GM06990 (cell line): ENCODE results near the gene NAALADL2.

ENCODE experiments used
- DNase-seq: peaks from one replicate; pipeline ENCODE4 v3.0.0-alpha.2; 2011; ENCODE audit not compliant: insufficient read length; ENCODE audit errors: extremely low read depth
- H3K27me3 ChIP-seq: replicated peaks from 2 replicates; pipeline ENCODE4 v1.6.0; 2011; ENCODE audit warnings: low read length; ENCODE audit not compliant: control insufficient read depth, insufficient read depth
- H3K36me3 ChIP-seq: 2 replicates; pipeline ENCODE4 v1.5.1; 2011; ENCODE audit warnings: low read length; ENCODE audit not compliant: control insufficient read depth, insufficient read depth
- H3K4me3 ChIP-seq: replicated peaks from 2 replicates; pipeline ENCODE4 v1.5.1; 2011; ENCODE audit warnings: low read depth, mild to moderate bottlenecking, control low read depth, low read length
- CTCF ChIP-seq: IDR thresholded peaks from 2 replicates; pipeline ENCODE4 v1.5.1; 2011; ENCODE audit warnings: low read length, control low read depth, mild to moderate bottlenecking, inconsistent platforms; ENCODE audit not compliant: insufficient read depth, poor library complexity, severe bottlenecking

NAALADL2 gene

GRCh38 chr3:175573226-175573625 is 714.1 kb downstream of the NAALADL2 start:
- Histone ChIP-seq H3K27me3 (no peaks in the 10 kb centered on the region), H3K36me3 (no peaks in the 10 kb centered on the region), H3K4me3 (no peak overlapping the region)
- no peak for TF ChIP-seq CTCF
- no peak for DNase-seq

GRCh38 chr3:175580318-175580717 is 721.2 kb downstream of the NAALADL2 start:
- no peak for TF ChIP-seq CTCF
- DNase-seq, result no peak
- H3K27me3 ChIP-seq, result no peaks in the 10 kb centered on the region
- H3K4me3 ChIP-seq, result no peak overlapping the region
- H3K36me3 ChIP-seq, result no peaks in the 10 kb centered on the region

GRCh38 chr3:175585898-175586297 is 726.8 kb downstream of the NAALADL2 start:
- H3K36me3 ChIP-seq, result no peaks in the 10 kb centered on the region
- H3K4me3 ChIP-seq, result no peak overlapping the region
- H3K27me3 ChIP-seq, result no peaks in the 10 kb centered on the region
- DNase-seq, result no peak
- TF ChIP-seq CTCF, result no peak

GRCh38 chr3:175590745-175591144 is 731.6 kb downstream of the NAALADL2 start:
- Histone ChIP-seq H3K4me3 (no peak overlapping the region), H3K36me3 (no peaks in the 10 kb centered on the region), H3K27me3 (no peaks in the 10 kb centered on the region)
- no peak for TF ChIP-seq CTCF
- no peak for DNase-seq

- DNase-seq, result no peak
- H3K27me3 ChIP-seq, result no peaks in the 10 kb centered on the region
- TF ChIP-seq CTCF, result no peak
- H3K4me3 ChIP-seq, result no peak overlapping the region
- no peaks in the 10 kb centered on the region for H3K36me3 ChIP-seq
Observed at GRCh38 chr3:175591375-175591774, 732.2 kb downstream of the NAALADL2 start.

- no peak for DNase-seq
- H3K4me3 ChIP-seq, result no peak overlapping the region
- TF ChIP-seq CTCF, result no peak
- no peaks in the 10 kb centered on the region for H3K27me3 ChIP-seq
- no peaks in the 10 kb centered on the region for H3K36me3 ChIP-seq
Observed at GRCh38 chr3:175593331-175593730, 734.2 kb downstream of the NAALADL2 start.
